ENCODE results near the gene AP3M1. TPM values are rescaled to one million over a fixed set of nuclear protein-coding genes. Genes with fewer than 3 reads are reported as not detected.

Gene AP3M1
- total RNA-seq, 4 donors from 2014 or later = 13.8 to 37.8 (median 28.4) TPM

DNA sequence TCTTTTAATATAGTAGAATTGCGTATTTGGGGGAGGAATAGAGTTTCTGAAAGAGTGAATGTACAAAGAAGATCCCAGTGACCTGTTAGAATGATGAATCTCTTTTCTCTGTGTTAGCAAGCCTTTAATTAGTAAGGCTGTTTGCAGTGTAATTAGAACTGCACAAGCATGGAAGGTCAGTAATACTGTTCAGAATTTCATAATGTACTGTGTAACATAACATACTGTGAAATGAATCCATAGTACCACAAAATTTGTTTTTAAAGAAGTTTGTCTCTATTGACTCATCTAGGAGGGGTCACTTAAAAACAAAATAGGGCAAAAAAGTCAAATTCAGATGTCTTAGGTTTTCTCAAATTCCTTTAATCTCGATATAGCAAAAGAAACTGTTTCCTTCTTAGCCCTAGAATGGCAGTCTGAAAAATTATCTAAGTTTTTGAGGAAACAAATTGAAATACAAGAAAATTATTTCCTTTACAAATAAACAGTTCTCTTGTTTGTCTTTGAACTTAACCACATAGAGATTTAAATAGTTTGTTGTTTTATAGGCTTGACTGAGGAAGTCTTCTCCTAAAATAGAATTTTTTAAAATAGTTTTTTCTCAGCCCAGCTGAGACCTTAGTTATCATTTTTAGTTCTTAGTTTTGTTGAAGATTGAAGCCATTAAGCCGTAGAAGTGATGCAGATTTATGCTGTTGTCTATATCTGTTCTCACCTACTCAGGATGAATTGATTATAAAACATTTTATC lies 12.9 kb upstream of the AP3M1 start:
- no peak overlapping the region for H3K4me3 ChIP-seq
- no peak overlapping the region for H3K27ac ChIP-seq
- H3K27me3 ChIP-seq = no peaks in the 10 kb centered on the region
- H3K9me3 ChIP-seq = no peaks in the 10 kb centered on the region
- TF ChIP-seq CTCF (IDR thresholded peaks at IDR 0.05) (no peak), POLR2A (IDR thresholded peaks at IDR 0.05) (no peak)
- no peaks in the 10 kb centered on the region for H3K36me3 ChIP-seq
- no peak for DNase-seq
- intact Hi-C loops (cut with DNase I; ENCODE audit: low total_unique reads) = no loop called here
- H3K4me1 ChIP-seq = no peaks in the 10 kb centered on the region

- Histone ChIP-seq H3K27me3 (no peaks in the 10 kb centered on the region), H3K36me3 (no peaks in the 10 kb centered on the region)
Measured at GRCh38 chr10:74160013-74160412, 9.4 kb upstream of the AP3M1 start.

DNA sequence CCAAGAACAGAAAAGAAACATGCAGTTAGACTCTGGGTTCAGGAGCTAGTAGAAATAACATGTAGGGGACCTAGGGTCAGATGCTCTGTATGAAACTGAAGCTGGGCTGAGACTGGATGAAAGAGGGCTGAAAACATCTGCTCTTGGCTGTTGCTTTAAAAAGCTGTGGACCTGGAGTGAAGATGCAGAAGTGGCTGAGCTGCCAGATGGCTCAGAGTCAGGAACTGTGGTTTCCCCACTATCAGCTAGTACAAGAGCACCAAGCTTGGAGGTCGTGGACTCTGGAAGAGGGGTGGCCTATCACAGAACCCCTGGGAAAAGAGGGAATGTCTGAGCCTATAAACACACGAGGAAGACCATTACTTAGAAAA lies 6.3 kb upstream of the AP3M1 start:
- Histone ChIP-seq H3K36me3 (no peaks in the 10 kb centered on the region), H3K4me3 (no peak overlapping the region), H3K27me3 (no peaks in the 10 kb centered on the region), H3K9me3 (no peaks in the 10 kb centered on the region), H3K4me1 (no peaks in the 10 kb centered on the region), H3K27ac (no peak overlapping the region)
- DNase-seq = peak; percentile 41 to 62
- intact Hi-C loops (cut with DNase I; ENCODE audit: low total_unique reads) = no loop called here
- no peak for TF ChIP-seq CTCF (IDR thresholded peaks at IDR 0.05)
- TF ChIP-seq POLR2A (IDR thresholded peaks at IDR 0.05) = no peak

More at GRCh38 chr10:74160013-74160412, 9.4 kb upstream of the AP3M1 start:
- no peak overlapping the region for H3K4me3 ChIP-seq
- DNase-seq = no peak
- intact Hi-C loops (cut with DNase I; ENCODE audit: low total_unique reads) = no loop called here
- H3K4me1 ChIP-seq = no peaks in the 10 kb centered on the region
- H3K27ac ChIP-seq = no peak overlapping the region
- TF ChIP-seq CTCF (IDR thresholded peaks at IDR 0.05) = no peak
- no peak for TF ChIP-seq POLR2A (IDR thresholded peaks at IDR 0.05)
- no peaks in the 10 kb centered on the region for H3K9me3 ChIP-seq

DNA sequence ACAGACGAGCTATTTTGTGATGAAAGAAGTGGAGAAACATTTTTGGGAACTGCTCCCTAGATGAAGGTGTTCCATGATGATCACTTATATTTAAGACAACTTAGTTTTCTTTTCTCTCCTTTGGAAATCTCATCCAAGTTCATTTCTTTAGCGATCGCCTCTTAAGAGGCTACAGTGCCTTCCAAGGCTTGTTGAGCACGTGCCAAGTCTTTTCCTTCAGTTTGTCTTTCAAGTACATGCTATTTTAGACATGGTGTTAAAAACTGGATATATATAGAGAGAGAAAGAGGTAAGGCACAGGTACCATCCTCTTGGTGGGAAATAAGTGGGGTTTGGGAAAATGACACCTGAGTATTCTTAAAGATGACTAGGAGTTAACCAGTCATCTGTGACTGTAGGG lies 3.0 kb upstream of the AP3M1 start:
- no peak for DNase-seq
- Histone ChIP-seq H3K4me3 (no peak overlapping the region), H3K4me1 (peaks cover 6 to 11% of the 10 kb centered on the region in 2 donors), H3K36me3 (no peaks in the 10 kb centered on the region), H3K27ac (peak overlapping the region in 1 of 2 donors; percentile 47), H3K27me3 (no peaks in the 10 kb centered on the region), H3K9me3 (no peaks in the 10 kb centered on the region)
- intact Hi-C loops (cut with DNase I; ENCODE audit: low total_unique reads) = no loop called here
- TF ChIP-seq CTCF (IDR thresholded peaks at IDR 0.05) (no peak), POLR2A (IDR thresholded peaks at IDR 0.05) (no peak)

GRCh38 chr10:74153123-74153522 lies 2.5 kb upstream of the AP3M1 start:
- intact Hi-C loops (cut with DNase I; ENCODE audit: low total_unique reads) = no loop called here
- Histone ChIP-seq H3K27me3 (no peaks in the 10 kb centered on the region), H3K4me1 (peaks cover 6 to 11% of the 10 kb centered on the region in 2 donors), H3K9me3 (no peaks in the 10 kb centered on the region), H3K4me3 (no peak overlapping the region), H3K36me3 (no peaks in the 10 kb centered on the region), H3K27ac (peak overlapping the region in 1 of 2 donors; percentile 47)
- TF ChIP-seq POLR2A (IDR thresholded peaks at IDR 0.05) (no peak), CTCF (IDR thresholded peaks at IDR 0.05) (peak in 3 of 4 experiments; percentile 11 to 50 (median 39))
- peak in 1 of 2 donors; percentile 45 for DNase-seq
